Fibroblast of villous mesenchyme (primary cell): ENCODE data around the gene ESD. TPM values are rescaled to one million over a fixed set of nuclear protein-coding genes. Genes with fewer than 3 reads are reported as not detected.

Source experiments
- DNase-seq: peaks from one replicate; pipeline ENCODE4 v3.0.0-alpha.2; 2010; ENCODE audit warnings: low read depth
- H3K4me3 ChIP-seq: 2 replicates; pipeline ENCODE4 v1.5.1; 2011; ENCODE audit warnings: low read depth, mild to moderate bottlenecking, low read length
- total RNA-seq: library from RNA; depleted of rRNA; stranded (reverse); fragments of >200 nt; gene quantifications from 2 replicates; pipeline ENCODE4 v1.2.3, GENCODE V29; 2012
- TF ChIP-seq, protein P1 (sequence below): IDR thresholded peaks from 2 replicates; pipeline ENCODE4 v1.5.1; 2012; ENCODE audit warnings: low read depth, mild to moderate bottlenecking, low read length; ENCODE audit not compliant: insufficient read depth

The ESD gene
- total RNA-seq, 1 donor = 118 TPM

GRCh38 chr13:46731535-46731934, 65.4 kb downstream of the ESD start:
- no peak overlapping the region for H3K4me3 ChIP-seq
- no peak for DNase-seq
- TF ChIP-seq, protein P1, sequence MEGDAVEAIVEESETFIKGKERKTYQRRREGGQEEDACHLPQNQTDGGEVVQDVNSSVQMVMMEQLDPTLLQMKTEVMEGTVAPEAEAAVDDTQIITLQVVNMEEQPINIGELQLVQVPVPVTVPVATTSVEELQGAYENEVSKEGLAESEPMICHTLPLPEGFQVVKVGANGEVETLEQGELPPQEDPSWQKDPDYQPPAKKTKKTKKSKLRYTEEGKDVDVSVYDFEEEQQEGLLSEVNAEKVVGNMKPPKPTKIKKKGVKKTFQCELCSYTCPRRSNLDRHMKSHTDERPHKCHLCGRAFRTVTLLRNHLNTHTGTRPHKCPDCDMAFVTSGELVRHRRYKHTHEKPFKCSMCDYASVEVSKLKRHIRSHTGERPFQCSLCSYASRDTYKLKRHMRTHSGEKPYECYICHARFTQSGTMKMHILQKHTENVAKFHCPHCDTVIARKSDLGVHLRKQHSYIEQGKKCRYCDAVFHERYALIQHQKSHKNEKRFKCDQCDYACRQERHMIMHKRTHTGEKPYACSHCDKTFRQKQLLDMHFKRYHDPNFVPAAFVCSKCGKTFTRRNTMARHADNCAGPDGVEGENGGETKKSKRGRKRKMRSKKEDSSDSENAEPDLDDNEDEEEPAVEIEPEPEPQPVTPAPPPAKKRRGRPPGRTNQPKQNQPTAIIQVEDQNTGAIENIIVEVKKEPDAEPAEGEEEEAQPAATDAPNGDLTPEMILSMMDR = no peak

DNA sequence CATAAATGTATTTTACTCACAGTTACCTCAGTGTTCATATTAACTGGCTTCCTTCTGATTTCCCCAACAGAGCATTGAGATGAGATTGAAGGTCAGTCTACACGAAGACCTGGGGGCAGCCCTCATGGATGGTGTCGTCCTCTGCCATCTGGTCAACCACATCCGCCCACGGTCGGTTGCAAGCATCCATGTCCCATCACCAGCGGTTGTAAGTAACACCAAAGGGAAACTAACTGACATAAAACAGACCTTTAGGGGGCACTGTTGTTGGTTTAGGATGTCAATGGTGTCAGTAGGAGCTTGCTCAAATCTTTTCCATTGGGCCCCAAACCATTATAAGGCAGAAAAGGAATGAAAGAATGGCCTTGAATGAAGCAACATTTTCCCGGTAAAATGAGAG, 68.2 kb downstream of the ESD start:
- no peak for DNase-seq
- H3K4me3 ChIP-seq = no peak overlapping the region
- TF ChIP-seq, protein P1 = peak; percentile 28

GRCh38 chr13:46726347-46726746, 70.6 kb downstream of the ESD start:
- TF ChIP-seq, protein P1 = no peak
- no peak for DNase-seq

More at GRCh38 chr13:46726347-46726746, 70.6 kb downstream of the ESD start:
- no peak overlapping the region for H3K4me3 ChIP-seq

Other genes starting within 250 kb of the ESD start
- gene LRCH1, start 244.0 kb downstream of the ESD start, total RNA-seq = 8.4 and 9.1 TPM in 2 replicates
- under 0.01 TPM in 1 of 2 replicates, not detected in the other for gene HTR2A, start 99.9 kb upstream of the ESD start, total RNA-seq